WTC11 (cell line): ENCODE results near the gene ENTREP3. TPM values are rescaled to one million over a fixed set of nuclear protein-coding genes. Genes with fewer than 3 reads are reported as not detected.

ENCODE experiments used
- ATAC-seq: fragments of 200-7000 bp; cut with Tn5 transposase; 2 replicates; pipeline ENCODE4 v1.10.0; 2021; ENCODE audit warnings: mild to moderate bottlenecking, moderate library complexity
- CTCF ChIA-PET: fragments of 300-600 bp; sonication (Branson Sonifier 250); formaldehyde crosslinking; loops from one replicate; lab custom pipeline; 2021; ENCODE audit warnings: antibody characterized with exemption; lab: Charles Lee
- POLR2A ChIA-PET: fragments of 350-600 bp; sonication (Branson Sonifier 250); formaldehyde crosslinking; loops from one replicate; lab custom pipeline; 2021; ENCODE audit warnings: antibody characterized with exemption; lab: Charles Lee
- DNase-seq: peaks from one replicate; pipeline ENCODE4 v3.0.0; 2021; ENCODE audit warnings: low spot score
- H3K27ac Mint-ChIP-seq: 2 replicates; pipeline ENCODE4 v1.8.0; 2021; ENCODE audit warnings: mixed read lengths
- H3K27me3 Mint-ChIP-seq: 2 replicates; pipeline ENCODE4 v1.8.0; 2021; ENCODE audit warnings: low read depth, mild to moderate bottlenecking, moderate library complexity, mixed read lengths
- H3K36me3 Mint-ChIP-seq: 2 replicates; pipeline ENCODE4 v1.8.0; 2021; ENCODE audit warnings: mixed read lengths
- H3K4me1 Mint-ChIP-seq: 2 replicates; pipeline ENCODE4 v1.8.0; 2022; ENCODE audit warnings: mixed read lengths
- H3K4me3 Mint-ChIP-seq: 2 replicates; pipeline ENCODE4 v1.8.0; 2021; ENCODE audit warnings: mild to moderate bottlenecking, moderate library complexity, mixed read lengths
- H3K9me3 Mint-ChIP-seq: 2 replicates; pipeline ENCODE4 v1.8.0; 2021; ENCODE audit warnings: mixed read lengths
- ATF1 ChIP-seq: sonication (generic); formaldehyde crosslinking; IDR thresholded peaks from 2 replicates; pipeline ENCODE4 v1.8.1; 2023; ENCODE audit warnings: mild to moderate bottlenecking, moderate library complexity, missing genetic modification reagents
- ETV6 ChIP-seq: sonication (generic); formaldehyde crosslinking; IDR thresholded peaks from 2 replicates; pipeline ENCODE4 v1.8.1; 2022; ENCODE audit warnings: mild to moderate bottlenecking, missing genetic modification reagents
- FOXK1 ChIP-seq: sonication (generic); formaldehyde crosslinking; IDR thresholded peaks from 2 replicates; pipeline ENCODE4 v1.8.0; 2022; ENCODE audit warnings: mild to moderate bottlenecking, moderate library complexity, missing genetic modification reagents
- JAZF1 ChIP-seq: fragments of 250-450 bp; sonication (Bioruptor Pico); IDR thresholded peaks from 2 replicates; pipeline ENCODE4 v1.9.0; 2021; ENCODE audit warnings: moderate library complexity, mild to moderate bottlenecking, inconsistent platforms
- ZNF263 ChIP-seq: sonication (generic); formaldehyde crosslinking; IDR thresholded peaks from 2 replicates; pipeline ENCODE4 v1.8.1; 2022; ENCODE audit warnings: low read depth, mild to moderate bottlenecking, moderate library complexity, missing genetic modification reagents
- ZNF423 ChIP-seq: fragments of 250-450 bp; sonication (Bioruptor Pico); IDR thresholded peaks from 2 replicates; pipeline ENCODE4 v2.1.2; 2022; ENCODE audit warnings: mild to moderate bottlenecking, moderate library complexity
- total RNA-seq: library from RNA; stranded (reverse); gene quantifications from 3 replicates; pipeline ENCODE4 v1.2.3, GENCODE V29; 2021
- TF ChIP-seq, protein P1 (sequence below): fragments of 200-600 bp; IDR thresholded peaks from 2 replicates; pipeline ENCODE4 v1.8.0; 2022; ENCODE audit warnings: antibody characterized with exemption
- TF ChIP-seq, protein P2 (sequence below): fragments of 250-450 bp; sonication (Bioruptor Pico); IDR thresholded peaks from 2 replicates; pipeline ENCODE4 v1.9.0; 2021; ENCODE audit warnings: mild to moderate bottlenecking
- TF ChIP-seq, protein P3 (sequence below): sonication (generic); formaldehyde crosslinking; IDR thresholded peaks from 2 replicates; pipeline ENCODE4 v1.8.1; 2022; ENCODE audit warnings: mild to moderate bottlenecking, missing genetic modification reagents, moderate library complexity, borderline replicate concordance
- TF ChIP-seq, protein P4 (sequence below): sonication (generic); formaldehyde crosslinking; IDR thresholded peaks from 2 replicates; pipeline ENCODE4 v1.8.0; 2023; ENCODE audit warnings: mild to moderate bottlenecking, missing genetic modification reagents
- TF ChIP-seq, protein P5 (sequence below): fragments of 250-450 bp; sonication (Bioruptor Pico); IDR thresholded peaks from 2 replicates; pipeline ENCODE4 v1.8.0; 2021; ENCODE audit warnings: mild to moderate bottlenecking
- TF ChIP-seq, protein P6 (sequence below): sonication (generic); formaldehyde crosslinking; IDR thresholded peaks from 2 replicates; pipeline ENCODE4 v1.8.1; 2023; ENCODE audit warnings: mild to moderate bottlenecking, missing genetic modification reagents
- TF ChIP-seq, protein P7 (sequence below): sonication (generic); formaldehyde crosslinking; IDR thresholded peaks from 2 replicates; pipeline ENCODE4 v1.8.0; 2022; ENCODE audit warnings: mild to moderate bottlenecking, missing genetic modification reagents
- TF ChIP-seq, protein P8 (sequence below): sonication (generic); formaldehyde crosslinking; IDR thresholded peaks from 2 replicates; pipeline ENCODE4 v1.8.1; 2023; ENCODE audit warnings: mild to moderate bottlenecking, moderate library complexity, missing genetic modification reagents
- TF ChIP-seq, protein P9 (sequence below): sonication (generic); formaldehyde crosslinking; IDR thresholded peaks from 2 replicates; pipeline ENCODE4 v1.8.0; 2022; ENCODE audit warnings: missing genetic modification reagents

The ENTREP3 gene
- total RNA-seq, 1 experiment from 2014 or later, result 67.8 TPM

DNA sequence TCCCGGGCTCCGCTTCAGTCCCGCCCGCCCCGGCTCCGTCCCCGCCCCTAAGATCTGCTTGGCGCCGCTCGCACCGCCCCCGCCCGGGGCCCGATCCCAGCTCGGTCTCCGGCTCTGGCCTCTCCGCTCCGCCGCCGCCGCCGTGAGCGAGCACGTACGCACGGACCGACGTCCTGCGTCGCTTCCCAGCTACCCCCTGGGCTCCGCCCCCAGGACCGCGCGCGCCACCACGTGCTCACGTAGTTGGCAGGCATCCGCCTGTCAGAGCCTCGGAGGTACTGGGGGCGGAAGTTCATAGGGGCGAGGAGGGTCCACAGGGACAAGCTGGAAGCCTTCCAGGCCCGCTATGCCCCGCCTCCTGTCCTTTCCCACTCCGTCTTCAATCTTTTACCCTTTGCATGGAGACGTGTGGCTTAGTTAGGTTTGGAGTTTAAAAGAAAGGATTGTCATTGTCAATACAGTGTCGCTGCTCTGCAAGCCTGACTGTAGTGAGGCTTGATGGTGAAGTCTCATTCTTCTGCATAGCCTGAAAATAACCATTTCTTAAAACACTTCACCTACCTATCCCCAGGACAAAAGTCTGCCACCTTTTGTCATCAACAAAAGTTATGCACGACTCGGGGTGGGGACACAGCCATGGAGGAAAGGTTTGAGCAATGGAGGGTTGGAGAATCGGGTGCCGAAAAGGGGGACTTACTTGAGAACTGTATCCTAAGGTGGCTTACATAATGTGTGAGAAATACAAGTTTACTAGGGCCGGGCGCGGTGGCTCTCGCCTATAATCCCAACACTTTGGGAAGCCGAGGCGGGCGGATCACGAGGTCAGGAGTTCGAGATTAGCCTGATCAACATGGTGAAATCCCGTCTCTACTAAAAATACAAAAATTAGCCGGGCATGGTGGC is 18.3 kb upstream of the ENTREP3 start, which contains the start of gene CLK2:
CLK2 (minus strand) TSS at position 162 of the 903 bp plus-strand sequence. CDS start 2,527 bp downstream, outside the sequence.
- peaks cover 18% of the 10 kb centered on the region for H3K27me3 Mint-ChIP-seq
- peaks cover 30% of the 10 kb centered on the region for H3K4me1 Mint-ChIP-seq
- peaks cover 36% of the 10 kb centered on the region for H3K36me3 Mint-ChIP-seq
- H3K27ac Mint-ChIP-seq, result peak within 1 kb of the TSS; percentile 99
- CTCF ChIA-PET, result interaction anchor here (0.5 to 4.1 kb wide), 17 partner anchors 18 to 978 kb away, joined by 3 to 70 read pairs (median 4); partner anchors contain the start of genes ENTREP3, KRTCAP2, MTX1 and RUSC1
- DNase-seq (peak; percentile 98), ATAC-seq (peak; percentile 79)
- H3K4me3 Mint-ChIP-seq, result peak within 1 kb of the TSS; percentile 89
- no peaks in the 10 kb centered on the region for H3K9me3 Mint-ChIP-seq
- POLR2A ChIA-PET, result interaction anchor here (0.5 to 2.6 kb wide), 13 partner anchors 10 to 703 kb away, joined by 3 to 13 read pairs (median 4); partner anchors contain the start of genes RUSC1 and SCAMP3
- TF ChIP-seq, protein P1, sequence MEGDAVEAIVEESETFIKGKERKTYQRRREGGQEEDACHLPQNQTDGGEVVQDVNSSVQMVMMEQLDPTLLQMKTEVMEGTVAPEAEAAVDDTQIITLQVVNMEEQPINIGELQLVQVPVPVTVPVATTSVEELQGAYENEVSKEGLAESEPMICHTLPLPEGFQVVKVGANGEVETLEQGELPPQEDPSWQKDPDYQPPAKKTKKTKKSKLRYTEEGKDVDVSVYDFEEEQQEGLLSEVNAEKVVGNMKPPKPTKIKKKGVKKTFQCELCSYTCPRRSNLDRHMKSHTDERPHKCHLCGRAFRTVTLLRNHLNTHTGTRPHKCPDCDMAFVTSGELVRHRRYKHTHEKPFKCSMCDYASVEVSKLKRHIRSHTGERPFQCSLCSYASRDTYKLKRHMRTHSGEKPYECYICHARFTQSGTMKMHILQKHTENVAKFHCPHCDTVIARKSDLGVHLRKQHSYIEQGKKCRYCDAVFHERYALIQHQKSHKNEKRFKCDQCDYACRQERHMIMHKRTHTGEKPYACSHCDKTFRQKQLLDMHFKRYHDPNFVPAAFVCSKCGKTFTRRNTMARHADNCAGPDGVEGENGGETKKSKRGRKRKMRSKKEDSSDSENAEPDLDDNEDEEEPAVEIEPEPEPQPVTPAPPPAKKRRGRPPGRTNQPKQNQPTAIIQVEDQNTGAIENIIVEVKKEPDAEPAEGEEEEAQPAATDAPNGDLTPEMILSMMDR, result no peak
- TF ChIP-seq FOXK1 (CRISPR knock-in tag) (peak; percentile 97), ZNF423 (no peak), ZNF263 (CRISPR knock-in tag) (no peak), JAZF1 (CRISPR knock-in tag) (no peak), ATF1 (CRISPR knock-in tag) (no peak), ETV6 (CRISPR knock-in tag) (peak; percentile 60; the same call in 1 of the 2 replicates)
- TF ChIP-seq, protein P2, sequence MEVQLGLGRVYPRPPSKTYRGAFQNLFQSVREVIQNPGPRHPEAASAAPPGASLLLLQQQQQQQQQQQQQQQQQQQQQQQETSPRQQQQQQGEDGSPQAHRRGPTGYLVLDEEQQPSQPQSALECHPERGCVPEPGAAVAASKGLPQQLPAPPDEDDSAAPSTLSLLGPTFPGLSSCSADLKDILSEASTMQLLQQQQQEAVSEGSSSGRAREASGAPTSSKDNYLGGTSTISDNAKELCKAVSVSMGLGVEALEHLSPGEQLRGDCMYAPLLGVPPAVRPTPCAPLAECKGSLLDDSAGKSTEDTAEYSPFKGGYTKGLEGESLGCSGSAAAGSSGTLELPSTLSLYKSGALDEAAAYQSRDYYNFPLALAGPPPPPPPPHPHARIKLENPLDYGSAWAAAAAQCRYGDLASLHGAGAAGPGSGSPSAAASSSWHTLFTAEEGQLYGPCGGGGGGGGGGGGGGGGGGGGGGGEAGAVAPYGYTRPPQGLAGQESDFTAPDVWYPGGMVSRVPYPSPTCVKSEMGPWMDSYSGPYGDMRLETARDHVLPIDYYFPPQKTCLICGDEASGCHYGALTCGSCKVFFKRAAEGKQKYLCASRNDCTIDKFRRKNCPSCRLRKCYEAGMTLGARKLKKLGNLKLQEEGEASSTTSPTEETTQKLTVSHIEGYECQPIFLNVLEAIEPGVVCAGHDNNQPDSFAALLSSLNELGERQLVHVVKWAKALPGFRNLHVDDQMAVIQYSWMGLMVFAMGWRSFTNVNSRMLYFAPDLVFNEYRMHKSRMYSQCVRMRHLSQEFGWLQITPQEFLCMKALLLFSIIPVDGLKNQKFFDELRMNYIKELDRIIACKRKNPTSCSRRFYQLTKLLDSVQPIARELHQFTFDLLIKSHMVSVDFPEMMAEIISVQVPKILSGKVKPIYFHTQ (CRISPR knock-in tag), result no peak
- TF ChIP-seq, protein P3, sequence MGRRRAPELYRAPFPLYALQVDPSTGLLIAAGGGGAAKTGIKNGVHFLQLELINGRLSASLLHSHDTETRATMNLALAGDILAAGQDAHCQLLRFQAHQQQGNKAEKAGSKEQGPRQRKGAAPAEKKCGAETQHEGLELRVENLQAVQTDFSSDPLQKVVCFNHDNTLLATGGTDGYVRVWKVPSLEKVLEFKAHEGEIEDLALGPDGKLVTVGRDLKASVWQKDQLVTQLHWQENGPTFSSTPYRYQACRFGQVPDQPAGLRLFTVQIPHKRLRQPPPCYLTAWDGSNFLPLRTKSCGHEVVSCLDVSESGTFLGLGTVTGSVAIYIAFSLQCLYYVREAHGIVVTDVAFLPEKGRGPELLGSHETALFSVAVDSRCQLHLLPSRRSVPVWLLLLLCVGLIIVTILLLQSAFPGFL (CRISPR knock-in tag), result no peak
- TF ChIP-seq, protein P4, sequence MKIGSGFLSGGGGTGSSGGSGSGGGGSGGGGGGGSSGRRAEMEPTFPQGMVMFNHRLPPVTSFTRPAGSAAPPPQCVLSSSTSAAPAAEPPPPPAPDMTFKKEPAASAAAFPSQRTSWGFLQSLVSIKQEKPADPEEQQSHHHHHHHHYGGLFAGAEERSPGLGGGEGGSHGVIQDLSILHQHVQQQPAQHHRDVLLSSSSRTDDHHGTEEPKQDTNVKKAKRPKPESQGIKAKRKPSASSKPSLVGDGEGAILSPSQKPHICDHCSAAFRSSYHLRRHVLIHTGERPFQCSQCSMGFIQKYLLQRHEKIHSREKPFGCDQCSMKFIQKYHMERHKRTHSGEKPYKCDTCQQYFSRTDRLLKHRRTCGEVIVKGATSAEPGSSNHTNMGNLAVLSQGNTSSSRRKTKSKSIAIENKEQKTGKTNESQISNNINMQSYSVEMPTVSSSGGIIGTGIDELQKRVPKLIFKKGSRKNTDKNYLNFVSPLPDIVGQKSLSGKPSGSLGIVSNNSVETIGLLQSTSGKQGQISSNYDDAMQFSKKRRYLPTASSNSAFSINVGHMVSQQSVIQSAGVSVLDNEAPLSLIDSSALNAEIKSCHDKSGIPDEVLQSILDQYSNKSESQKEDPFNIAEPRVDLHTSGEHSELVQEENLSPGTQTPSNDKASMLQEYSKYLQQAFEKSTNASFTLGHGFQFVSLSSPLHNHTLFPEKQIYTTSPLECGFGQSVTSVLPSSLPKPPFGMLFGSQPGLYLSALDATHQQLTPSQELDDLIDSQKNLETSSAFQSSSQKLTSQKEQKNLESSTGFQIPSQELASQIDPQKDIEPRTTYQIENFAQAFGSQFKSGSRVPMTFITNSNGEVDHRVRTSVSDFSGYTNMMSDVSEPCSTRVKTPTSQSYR (CRISPR knock-in tag), result no peak
- TF ChIP-seq, protein P5, sequence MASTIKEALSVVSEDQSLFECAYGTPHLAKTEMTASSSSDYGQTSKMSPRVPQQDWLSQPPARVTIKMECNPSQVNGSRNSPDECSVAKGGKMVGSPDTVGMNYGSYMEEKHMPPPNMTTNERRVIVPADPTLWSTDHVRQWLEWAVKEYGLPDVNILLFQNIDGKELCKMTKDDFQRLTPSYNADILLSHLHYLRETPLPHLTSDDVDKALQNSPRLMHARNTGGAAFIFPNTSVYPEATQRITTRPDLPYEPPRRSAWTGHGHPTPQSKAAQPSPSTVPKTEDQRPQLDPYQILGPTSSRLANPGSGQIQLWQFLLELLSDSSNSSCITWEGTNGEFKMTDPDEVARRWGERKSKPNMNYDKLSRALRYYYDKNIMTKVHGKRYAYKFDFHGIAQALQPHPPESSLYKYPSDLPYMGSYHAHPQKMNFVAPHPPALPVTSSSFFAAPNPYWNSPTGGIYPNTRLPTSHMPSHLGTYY, result no peak
- TF ChIP-seq, protein P6, sequence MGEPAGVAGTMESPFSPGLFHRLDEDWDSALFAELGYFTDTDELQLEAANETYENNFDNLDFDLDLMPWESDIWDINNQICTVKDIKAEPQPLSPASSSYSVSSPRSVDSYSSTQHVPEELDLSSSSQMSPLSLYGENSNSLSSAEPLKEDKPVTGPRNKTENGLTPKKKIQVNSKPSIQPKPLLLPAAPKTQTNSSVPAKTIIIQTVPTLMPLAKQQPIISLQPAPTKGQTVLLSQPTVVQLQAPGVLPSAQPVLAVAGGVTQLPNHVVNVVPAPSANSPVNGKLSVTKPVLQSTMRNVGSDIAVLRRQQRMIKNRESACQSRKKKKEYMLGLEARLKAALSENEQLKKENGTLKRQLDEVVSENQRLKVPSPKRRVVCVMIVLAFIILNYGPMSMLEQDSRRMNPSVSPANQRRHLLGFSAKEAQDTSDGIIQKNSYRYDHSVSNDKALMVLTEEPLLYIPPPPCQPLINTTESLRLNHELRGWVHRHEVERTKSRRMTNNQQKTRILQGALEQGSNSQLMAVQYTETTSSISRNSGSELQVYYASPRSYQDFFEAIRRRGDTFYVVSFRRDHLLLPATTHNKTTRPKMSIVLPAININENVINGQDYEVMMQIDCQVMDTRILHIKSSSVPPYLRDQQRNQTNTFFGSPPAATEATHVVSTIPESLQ (CRISPR knock-in tag), result no peak
- TF ChIP-seq, protein P7, sequence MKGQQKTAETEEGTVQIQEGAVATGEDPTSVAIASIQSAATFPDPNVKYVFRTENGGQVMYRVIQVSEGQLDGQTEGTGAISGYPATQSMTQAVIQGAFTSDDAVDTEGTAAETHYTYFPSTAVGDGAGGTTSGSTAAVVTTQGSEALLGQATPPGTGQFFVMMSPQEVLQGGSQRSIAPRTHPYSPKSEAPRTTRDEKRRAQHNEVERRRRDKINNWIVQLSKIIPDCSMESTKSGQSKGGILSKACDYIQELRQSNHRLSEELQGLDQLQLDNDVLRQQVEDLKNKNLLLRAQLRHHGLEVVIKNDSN (CRISPR knock-in tag), result peak; percentile 95
- TF ChIP-seq, protein P8, sequence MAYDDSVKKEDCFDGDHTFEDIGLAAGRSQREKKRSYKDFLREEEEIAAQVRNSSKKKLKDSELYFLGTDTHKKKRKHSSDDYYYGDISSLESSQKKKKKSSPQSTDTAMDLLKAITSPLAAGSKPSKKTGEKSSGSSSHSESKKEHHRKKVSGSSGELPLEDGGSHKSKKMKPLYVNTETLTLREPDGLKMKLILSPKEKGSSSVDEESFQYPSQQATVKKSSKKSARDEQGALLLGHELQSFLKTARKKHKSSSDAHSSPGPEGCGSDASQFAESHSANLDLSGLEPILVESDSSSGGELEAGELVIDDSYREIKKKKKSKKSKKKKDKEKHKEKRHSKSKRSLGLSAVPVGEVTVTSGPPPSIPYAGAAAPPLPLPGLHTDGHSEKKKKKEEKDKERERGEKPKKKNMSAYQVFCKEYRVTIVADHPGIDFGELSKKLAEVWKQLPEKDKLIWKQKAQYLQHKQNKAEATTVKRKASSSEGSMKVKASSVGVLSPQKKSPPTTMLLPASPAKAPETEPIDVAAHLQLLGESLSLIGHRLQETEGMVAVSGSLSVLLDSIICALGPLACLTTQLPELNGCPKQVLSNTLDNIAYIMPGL, result peak; percentile 71; the same call in 1 of the 2 replicates
- TF ChIP-seq, protein P9, sequence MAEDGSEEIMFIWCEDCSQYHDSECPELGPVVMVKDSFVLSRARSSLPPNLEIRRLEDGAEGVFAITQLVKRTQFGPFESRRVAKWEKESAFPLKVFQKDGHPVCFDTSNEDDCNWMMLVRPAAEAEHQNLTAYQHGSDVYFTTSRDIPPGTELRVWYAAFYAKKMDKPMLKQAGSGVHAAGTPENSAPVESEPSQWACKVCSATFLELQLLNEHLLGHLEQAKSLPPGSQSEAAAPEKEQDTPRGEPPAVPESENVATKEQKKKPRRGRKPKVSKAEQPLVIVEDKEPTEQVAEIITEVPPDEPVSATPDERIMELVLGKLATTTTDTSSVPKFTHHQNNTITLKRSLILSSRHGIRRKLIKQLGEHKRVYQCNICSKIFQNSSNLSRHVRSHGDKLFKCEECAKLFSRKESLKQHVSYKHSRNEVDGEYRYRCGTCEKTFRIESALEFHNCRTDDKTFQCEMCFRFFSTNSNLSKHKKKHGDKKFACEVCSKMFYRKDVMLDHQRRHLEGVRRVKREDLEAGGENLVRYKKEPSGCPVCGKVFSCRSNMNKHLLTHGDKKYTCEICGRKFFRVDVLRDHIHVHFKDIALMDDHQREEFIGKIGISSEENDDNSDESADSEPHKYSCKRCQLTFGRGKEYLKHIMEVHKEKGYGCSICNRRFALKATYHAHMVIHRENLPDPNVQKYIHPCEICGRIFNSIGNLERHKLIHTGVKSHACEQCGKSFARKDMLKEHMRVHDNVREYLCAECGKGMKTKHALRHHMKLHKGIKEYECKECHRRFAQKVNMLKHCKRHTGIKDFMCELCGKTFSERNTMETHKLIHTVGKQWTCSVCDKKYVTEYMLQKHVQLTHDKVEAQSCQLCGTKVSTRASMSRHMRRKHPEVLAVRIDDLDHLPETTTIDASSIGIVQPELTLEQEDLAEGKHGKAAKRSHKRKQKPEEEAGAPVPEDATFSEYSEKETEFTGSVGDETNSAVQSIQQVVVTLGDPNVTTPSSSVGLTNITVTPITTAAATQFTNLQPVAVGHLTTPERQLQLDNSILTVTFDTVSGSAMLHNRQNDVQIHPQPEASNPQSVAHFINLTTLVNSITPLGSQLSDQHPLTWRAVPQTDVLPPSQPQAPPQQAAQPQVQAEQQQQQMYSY (CRISPR knock-in tag), result no peak
